ENCODE results near the gene KIF26B.

KIF26B gene

DNA sequence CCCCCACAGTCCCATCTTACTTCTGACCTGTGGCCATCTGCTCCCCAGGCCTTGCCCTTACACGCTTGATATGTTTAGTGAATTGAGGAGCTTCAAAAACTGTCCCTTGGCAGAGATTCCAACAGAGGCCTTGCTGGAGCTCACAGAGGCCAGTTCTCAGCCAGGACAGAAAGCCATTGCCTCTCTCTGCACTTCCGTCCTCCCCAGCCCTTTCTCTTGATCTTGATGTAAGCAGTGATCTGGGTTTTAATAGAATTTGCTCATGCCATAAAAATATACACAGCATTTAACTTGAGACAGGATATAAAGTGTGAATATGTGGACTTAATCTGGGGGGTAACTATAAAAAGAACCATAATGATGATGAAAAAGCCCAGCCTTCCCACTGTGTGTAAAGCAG is 453.5 kb downstream of the KIF26B start:
- no peak for DNase-seq

DNA sequence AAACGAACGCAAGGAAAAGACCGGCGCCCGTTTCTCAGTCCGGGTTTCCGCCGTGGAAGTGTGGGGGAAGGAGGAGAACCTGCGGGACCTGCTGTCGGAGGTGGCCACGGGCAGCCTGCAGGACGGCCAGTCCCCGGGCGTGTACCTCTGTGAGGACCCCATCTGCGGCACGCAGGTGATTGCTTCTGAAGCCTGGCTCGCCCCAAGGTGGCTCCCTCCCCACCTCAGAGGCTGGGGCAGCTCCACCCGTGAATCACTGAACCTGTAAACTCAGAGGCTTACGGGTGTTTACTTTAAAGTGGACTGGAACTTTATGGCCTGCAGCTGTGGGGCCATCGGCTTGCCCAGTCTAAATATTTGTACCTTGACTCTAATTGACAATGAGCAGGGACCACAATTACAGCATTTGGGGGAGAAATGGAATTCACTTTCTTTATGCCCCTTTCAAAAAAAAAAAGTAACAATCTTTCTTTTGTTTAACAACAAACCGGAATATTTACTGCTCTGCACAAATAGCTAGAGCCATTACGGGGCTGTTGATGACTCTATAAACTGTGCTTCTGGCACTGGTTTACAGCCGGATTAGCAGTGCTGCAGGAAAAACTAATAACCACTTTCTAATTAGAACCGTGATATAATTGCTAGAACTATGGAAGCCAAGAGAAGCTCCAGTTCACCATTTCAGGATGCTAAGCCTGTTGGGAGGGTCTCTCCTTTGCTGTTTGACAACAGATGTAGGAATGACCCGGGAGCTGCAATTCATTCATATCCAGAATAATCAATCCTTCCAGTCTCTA is 454.8 kb downstream of the KIF26B start:
- DNase-seq = no peak

DNA sequence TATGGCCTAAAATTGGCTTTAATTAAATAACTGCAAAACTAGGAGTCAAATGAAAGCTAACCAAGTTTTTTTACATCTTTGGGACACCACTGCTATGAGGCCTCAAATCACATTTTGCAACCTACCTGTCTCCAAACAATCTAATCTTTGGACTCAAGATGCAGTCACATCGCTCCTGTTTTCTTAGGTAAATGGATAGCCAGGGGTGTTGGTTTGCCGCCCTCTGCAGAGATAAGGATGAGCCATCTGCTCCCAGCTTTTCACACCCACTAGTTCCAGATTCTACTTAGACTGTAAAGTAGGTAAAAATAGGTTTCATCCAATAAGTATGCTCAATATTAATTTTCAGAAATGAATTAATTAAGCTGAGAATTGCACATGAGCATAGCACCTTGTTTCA is 456.5 kb downstream of the KIF26B start:
- no peak for DNase-seq

DNA sequence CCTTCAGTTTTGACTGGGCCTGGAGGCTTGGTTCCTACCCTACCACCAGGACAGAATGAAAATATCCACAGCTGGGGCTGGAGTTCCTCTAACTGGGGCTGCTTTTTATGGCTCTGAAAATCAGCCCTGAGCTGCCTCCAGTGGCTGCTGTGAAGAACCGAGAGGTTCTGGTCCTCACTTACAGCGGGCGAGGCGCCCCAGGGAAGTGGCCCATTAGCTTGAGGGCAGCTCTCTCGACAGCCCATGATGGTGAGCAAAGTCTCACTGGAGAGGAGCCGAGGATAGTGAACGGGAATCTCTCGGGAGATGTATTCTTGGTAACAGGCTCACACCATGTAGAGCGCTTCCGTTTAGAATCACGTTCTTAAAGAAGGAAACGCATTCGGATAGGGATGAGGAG is 459.7 kb downstream of the KIF26B start:
- DNase-seq = no peak

DNA sequence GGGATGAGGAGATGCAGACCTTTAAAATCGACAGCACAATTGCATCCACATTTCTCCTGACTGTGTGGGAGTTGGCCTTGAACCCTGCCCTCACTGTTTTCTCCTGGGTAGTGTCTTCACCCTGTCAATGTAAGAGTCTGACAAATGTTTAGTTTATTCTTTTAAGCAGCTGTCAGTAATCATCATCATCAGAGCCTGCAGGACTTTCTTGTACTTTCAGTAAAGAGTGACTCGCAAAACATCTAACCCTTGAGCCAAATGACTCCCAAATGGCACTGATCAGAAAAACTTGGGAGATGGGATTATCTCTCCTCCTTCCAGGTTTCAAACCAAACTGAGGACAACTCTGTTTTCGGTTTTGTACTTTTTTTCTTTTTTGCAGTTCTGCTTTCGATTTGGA is 460.2 kb downstream of the KIF26B start:
- no peak for DNase-seq

DNA sequence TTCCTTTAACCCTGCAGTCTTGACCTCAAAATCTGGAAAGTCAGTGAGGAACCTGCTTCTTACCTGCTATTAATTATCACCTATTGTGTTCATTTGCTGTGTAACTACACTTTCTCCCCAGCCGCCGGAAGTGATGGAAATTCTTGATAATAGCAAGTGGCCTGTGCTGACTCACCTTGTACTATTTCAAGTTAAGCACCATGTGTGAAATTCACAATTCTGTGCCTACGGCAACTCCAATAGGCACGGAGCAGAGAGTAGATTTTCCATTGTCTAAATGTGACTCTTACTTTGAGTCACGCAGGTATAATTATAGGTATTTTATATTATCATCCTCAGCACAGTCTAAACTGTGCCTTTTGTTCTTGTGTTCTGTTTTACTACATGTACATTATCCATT is 466.8 kb downstream of the KIF26B start:
- no peak for DNase-seq

DNA sequence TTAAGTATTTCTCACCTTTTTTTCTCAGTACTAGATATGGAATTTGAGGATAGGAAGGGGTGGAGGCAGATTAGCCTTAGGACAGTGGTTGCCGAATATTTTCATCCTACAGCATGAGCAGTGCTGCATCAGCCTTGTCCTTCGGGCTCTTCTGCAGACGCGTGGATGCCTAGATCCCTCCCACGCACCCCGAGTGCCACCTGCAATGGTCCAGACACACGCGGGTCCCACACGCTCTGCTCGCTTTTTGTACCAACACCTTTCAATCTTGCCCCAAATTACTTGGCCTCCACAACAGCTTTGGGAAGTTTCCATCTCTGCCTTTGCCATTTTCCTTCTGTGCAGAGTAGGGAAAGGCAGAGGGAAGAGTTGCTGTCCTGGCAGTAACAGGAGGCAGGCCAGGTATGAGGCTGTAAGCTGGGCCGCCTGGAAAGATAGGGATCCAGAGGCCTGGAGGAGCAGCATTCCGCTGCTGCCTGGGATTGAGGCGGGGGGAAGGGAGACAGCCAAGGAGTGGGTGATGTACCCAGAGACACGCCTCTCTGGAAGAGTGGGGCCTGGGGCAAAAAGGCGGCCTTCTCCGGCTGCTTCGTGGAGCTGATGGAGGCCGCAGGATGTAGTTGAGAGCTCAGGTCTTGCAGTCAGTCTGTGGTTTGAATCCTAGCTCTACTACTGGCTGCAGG is 467.7 kb downstream of the KIF26B start:
- no peak for DNase-seq

DNA sequence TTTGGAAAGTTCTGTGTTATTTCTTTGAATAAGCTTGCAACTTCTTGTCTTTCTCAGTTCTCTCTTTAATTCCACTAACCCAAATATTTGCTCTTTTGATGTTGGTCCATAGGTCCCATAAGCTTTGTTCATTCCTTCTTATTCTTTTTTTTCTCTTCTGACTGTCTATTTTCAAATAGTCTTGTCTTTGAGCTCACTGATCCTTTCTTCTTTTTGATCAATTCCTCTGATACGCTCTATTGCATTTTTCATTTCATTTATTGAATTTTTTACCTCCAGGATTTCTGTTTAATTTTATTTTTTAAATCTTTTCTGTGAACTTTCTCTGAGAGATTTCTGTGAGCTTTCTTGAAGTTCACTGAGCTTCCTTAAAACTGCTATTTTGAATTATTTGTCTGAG is 486.6 kb downstream of the KIF26B start:
- DNase-seq = no peak

DNA sequence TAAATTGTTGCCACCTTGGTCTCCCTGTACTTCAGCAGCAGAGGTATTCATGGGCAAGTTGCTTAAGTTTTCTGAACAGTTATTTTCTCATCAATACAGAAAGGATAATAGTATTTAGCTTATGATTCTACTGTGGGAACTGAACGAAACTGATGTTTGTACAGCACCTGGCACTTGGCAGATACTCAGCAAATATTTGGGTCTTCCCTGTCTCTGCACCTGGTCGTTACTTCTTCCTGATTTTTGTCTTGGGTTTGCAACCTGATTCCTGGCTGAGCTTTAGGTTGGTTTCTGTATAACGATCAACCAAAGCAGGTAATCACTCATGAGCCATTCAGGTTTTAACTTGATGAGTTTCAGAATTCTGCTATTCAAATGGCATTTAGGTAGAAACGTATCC is 490.6 kb downstream of the KIF26B start:
- DNase-seq = no peak

DNA sequence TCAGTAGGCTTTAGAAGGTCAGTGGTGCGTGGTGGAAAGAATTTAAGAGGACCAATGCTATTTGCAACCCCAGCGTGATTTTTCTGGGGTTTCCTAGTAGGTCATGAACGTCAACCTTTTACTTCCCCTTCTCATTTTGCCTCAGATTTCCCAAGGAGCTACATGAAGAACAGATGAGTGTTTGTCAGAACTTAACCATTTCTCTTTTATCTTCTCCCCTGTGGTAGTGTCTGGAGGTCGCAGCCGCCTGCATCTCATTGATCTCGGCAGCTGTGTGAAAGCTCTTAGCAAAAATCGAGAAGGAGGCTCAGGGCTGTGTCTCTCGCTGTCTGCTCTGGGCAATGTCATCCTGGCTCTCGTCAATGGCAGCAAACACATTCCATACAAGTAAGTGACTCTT is 491.1 kb downstream of the KIF26B start:
- no peak for DNase-seq

DNA sequence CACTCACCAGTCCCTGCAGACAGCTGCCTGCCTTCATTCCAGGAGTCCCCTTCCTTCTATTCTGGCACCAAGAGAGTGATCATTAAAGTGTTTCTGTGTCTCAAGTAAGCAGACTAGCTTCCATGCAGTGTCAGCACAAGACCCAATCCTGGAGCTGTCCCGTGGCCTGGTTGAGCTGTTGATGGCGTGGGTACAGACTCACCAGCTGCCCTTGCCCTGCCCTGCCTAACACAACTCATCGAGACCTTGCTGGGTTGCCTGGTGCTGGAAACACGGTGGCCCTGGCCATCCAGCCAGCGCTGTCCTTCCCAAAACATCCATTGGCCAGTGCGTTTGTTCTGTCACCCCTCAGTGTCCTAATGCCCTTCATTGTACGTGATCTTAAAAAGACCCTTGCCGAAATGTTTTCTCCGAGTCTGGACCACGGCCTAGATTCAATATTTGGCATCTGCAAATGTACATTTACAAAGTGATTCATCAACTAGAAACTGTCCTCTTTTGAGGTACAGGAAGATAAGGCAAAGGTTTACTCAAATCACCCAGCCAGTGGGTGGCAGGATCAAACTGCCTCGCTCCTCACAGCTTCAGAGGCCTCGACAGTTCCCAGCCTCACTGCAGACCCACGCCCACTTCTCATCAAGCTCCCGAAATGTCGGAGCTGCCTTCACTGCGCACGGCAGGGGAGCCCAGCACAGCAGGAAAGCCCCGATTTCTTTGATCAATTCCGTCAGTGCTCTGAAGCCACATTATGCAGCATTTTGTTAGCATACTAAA is 494.2 kb downstream of the KIF26B start:
- DNase-seq = no peak

DNA sequence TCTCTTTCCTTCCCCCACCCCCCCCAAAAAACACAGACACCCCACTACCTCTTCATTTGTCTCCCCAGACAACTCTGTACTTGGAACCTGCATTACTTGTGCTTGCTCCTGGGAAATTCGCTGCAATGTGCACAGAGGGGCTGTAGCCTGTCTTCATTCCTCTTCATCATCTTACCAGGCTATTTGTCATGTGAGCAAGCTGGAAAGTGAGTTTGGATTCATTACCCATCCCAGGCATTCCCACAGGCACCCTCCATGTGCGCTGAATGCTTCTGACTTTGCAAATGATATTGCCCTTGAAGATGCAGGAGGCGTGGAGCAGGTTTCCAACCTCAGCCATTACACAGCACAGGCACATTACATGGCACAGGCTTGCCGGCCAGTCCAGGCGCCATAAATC is 494.9 kb downstream of the KIF26B start:
- DNase-seq = no peak

DNA sequence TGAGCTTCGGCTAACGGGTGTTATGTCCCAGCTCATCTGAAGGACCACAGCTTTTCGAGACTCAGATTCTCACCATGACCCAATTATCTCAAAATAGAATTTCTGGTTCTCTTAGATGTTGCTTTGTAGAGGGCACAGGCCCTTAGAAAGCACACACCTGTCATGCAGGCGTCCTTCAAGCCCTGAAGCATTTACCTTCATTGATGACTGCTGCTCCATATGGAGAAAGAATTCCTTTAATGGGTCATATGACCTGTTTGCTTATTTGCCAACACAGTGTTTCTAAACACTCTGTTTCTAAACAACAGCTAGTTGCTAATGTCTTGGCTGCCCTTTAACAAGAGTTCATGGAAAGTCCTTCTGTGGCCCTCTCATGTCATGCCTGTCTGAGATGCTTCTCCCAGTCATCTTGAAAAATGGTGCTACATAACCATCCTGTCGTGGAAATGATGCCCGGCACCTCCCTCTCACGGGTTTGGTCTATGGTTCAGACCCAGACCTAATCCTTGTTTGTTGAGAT is 495.7 kb downstream of the KIF26B start:
- no peak for DNase-seq

DNA sequence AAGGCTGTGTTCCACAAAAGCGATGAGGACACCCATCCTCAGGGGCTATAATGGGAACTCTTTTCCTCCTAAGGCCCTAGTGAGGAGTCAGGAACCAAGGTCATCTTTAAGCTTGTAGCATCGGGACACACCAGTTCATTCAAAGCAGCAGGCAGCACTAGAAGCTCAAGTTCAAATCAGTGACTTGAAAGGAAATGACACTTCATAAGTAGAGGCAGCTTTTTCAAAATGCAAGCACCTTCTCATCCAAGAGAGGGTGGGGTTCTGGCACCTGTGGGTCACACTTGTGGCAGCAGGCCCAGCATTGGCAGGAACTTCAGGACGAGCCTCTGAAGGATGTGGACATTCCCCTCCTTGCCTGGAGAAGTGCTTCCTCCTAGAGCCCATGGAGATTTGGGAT is 496.3 kb downstream of the KIF26B start:
- DNase-seq = no peak

DNA sequence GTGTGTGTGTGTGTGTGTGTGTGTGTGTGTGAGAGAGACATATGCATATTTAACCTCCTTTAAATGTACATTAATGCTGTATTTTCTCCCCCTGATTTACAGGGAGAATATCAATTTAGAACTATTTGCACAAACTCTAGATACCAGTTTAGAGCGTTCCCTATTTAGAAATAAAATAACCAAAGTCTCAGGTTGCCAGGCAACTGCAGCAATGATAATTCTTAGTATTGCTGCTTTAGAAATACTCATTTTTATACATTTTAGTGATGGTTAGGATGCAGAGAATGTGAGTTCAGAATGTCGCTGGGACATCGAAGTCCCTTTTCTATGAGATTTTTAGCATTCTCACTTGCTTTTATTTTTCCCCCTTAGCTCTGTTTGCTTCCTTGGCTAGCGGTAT is 497.3 kb downstream of the KIF26B start:
- DNase-seq = no peak

DNA sequence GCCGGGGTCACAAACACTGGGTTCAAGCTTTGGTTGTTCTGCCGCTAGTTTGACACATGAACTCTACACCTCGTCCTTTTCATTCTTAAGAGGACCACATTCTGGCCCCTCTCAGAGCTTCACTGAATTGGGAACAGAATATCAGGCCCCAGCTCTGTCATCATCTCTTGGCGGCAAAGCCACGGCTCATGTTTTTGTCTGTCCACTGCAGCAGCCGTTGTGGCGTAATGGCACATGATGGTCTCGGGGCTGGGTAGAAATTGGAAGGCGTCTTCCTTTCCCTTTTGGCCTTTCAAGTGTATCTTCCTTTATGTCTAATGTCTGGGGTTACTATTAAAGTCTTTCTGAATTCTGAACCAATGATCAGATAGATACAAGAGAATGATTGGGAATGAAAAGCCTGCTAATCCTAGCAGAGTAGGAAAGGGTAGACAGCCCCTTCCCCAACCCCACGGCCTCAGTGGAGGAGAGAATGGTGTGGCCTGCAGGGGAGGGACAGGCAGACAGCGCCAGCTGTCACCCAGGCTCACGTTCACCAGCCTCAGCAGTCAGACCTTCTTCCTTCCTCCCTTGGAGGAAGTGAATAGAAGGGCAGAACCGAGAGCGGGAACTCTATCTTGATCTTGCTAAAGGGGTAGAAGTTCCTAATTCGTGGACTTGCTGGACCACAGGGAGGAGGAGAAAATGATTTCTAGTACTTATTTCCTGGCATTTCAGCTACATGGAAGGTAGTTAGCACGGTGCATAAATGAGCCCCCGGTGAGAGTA is 498.1 kb downstream of the KIF26B start:
- DNase-seq = no peak

DNA sequence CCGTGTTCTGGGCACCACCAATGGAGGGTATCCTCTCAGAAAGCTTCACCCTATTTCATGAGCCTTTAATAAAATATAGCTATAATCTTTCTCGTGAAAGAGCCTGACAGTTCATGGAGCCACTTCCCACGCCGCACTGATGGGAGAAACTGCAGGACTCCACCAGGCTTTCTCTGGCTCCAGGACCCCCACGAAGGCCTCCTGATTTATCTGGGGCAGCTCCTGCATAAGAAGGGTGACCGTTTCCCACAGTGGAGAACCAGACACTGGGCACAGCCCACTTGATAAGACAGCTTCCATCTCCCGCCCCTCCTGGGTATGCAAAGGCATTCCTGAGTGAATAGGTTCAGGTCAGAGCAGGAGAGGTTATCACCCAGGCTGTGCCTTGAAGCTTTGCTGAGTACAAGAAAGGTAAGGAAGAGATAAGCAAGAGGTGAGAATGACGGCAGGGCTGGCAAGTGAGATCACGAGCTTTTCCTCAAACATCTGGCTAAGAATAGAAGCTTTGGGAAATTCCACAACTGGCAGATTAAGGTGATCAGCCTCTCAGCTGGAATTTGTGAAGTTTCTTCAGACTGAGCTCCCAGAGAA is 499.8 kb downstream of the KIF26B start:
- DNase-seq = no peak

DNA sequence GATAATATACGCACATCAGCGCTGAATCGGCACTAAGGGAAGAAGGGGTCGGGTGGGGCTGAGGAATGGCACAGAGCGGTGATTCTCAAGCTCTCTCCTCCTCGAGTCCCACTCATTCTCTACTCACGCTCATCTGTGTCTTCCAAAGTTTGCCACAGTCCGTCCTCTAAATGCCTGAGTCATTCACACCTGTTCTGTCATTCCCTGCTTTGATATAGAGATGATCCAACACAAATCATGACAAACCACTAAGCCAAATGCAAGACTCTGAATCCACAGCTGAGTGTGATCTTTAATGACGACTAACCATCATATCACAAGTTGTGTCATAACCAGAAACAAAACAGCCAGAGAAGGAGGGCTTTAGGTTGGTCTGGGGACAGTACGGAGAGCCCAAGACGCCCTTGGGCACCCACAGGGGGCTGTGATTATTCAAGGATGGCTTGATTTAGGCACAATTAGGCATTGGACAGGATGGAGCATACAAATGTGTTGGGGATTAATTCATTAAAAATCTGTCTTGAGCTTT is 501.5 kb downstream of the KIF26B start:
- no peak for DNase-seq

DNA sequence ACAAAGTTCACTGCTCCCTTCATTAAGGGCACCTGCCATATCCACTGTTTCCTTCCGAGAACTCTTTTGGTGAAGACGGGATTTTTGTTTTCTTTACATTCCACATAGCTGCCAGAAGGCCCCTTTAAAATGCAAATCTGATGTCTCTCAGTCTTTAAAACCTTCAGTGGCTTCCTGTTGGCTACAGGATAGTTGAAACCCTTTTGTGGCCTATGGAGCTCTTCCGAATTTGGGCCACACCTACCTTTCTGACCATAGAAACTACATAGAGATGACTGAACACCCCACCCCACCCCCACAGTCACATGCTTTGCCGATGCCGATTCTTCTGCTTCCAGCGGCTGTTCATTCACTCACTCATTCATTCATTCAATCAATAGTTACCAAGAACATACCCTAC is 502.6 kb downstream of the KIF26B start:
- no peak for DNase-seq

DNA sequence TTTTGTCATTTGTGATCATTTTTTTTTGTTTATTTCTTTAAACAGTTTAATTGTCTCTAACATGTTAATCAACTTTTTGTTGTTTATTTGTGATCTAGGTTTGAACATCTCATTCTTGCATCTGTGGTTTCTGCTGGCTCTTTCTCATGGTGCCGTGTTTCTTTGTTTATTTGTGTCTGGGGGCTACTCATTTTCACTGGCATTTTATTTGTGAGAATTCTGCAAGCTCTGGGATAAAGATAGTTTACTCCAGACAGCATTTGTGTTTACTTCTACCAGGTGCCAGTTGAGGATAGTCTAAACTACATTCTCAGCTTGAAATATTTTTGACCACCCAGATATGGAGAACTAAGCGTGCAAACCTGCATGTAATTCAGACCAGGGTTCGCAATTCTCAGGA is 508.6 kb downstream of the KIF26B start:
- no peak for DNase-seq

DNA sequence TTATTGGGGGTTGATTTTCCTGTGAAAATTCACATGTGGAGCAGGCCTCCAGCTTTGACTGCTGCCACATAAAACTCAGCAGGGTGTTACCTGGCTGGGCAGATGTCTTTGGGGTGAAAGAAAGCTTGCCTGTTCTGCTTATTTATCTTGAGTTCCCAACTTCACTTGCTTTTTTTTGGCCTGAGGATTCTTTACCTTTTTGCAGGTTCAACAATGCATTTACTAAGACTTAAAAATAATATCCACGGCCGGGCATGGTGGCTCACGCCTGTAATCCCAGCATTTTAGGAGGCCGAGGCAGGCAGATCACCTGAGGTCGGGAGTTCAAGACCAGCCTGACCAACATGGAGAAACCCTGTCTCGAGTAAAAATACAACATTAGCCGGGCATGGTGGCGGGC is 509.1 kb downstream of the KIF26B start:
- DNase-seq = no peak

DNA sequence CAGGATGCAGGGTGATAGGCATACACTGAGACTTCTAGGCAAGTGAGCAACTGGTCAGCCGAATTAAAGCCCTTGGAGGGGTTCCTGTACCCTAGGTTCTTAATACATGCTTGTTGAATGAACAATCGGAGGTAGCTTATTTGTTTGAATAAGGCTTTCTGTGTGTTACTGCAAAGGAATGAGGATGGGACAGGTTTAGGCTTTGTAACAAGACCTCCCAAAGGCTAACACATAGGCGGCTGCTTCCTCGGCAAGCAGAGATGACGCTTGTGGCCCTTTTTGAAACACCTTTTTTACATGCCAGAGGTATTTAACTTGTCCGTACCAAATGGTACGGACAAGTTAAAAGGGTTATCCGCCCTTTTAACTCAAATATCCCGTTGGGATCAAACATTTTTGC is 511.6 kb downstream of the KIF26B start:
- no peak for DNase-seq
